GM12874 (cell line): ENCODE results near the gene CBFA2T2.

ENCODE experiments used
- TF ChIP-seq, protein P1 (sequence below): IDR thresholded peaks from 2 replicates; pipeline ENCODE4 v1.5.1; 2011; ENCODE audit warnings: low read depth, mild to moderate bottlenecking, control low read depth, low read length, moderate library complexity; ENCODE audit not compliant: insufficient read depth

CBFA2T2 gene

DNA sequence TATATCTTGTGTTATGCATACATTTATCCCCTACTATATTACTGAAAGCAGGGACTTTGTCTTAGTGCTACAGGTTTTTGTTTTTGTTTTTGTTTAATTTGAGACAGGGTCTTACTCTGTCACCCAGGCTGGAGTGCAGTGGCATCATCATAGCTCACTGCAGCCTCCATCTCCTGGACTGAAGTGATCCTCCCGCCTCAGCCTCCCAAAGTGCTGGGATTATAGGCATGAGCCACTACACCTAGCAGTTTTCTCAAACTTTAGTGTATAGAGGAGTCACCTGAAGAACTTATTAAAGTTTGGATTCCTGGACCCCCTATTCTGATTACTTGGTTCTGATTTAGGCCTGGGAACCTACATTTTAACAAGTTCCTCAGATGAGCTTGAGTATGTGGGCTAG lies 51.9 kb downstream of the CBFA2T2 start:
- TF ChIP-seq, protein P1, sequence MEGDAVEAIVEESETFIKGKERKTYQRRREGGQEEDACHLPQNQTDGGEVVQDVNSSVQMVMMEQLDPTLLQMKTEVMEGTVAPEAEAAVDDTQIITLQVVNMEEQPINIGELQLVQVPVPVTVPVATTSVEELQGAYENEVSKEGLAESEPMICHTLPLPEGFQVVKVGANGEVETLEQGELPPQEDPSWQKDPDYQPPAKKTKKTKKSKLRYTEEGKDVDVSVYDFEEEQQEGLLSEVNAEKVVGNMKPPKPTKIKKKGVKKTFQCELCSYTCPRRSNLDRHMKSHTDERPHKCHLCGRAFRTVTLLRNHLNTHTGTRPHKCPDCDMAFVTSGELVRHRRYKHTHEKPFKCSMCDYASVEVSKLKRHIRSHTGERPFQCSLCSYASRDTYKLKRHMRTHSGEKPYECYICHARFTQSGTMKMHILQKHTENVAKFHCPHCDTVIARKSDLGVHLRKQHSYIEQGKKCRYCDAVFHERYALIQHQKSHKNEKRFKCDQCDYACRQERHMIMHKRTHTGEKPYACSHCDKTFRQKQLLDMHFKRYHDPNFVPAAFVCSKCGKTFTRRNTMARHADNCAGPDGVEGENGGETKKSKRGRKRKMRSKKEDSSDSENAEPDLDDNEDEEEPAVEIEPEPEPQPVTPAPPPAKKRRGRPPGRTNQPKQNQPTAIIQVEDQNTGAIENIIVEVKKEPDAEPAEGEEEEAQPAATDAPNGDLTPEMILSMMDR, result no peak

DNA sequence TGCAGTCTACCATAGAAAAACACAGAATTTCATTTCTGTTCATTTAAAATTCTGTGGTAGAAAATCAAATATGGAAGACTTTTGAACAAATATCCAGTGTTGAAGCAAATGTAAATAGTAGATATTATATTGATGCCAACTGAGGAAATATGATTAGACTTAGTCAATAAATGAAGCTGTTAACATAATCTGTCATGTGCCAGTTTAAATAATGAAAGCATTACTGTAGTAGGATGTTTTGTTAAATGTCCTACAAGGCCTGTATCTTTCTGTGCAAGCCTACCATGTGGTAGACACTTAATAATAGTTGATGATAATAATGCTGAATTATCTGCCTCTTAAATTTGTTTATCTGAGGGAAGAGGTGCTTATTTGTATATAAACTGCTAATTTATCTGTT lies 55.9 kb downstream of the CBFA2T2 start:
- TF ChIP-seq, protein P1, result no peak

DNA sequence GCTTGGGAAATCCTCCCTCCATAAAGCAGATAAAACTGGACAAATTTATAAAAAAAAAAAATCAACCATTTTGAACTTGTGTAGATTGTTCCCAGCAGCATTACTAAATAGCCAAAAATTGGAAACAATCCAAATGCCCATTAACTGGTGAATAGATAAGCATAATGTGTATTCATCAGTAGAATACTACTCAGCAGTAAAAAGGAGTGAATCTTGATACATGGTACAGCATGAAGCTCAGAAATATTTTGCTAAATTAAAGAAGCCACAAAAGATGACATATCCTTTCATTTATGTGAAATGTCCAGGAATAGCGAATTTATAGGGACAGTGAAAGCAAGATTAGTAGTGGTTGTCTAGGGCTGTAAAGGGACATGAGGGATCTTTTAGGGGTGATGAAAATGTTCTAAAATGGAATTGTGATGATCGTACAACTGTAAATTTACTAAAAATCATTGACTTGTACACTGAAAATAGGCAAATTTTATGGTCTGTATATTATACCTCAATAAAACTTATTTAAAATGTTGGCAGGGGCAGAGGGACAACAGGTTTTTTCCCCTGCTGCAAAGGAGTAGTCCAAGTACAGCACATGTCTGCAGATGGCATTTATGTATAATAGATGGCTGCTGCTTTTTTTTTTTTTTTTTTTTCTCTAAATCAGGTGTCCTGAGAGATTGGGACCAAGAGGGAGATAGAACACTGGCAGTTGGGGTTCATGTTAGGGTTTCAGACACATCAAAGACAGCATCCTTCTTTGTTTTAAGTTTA lies 59.5 kb downstream of the CBFA2T2 start:
- TF ChIP-seq, protein P1, result no peak

DNA sequence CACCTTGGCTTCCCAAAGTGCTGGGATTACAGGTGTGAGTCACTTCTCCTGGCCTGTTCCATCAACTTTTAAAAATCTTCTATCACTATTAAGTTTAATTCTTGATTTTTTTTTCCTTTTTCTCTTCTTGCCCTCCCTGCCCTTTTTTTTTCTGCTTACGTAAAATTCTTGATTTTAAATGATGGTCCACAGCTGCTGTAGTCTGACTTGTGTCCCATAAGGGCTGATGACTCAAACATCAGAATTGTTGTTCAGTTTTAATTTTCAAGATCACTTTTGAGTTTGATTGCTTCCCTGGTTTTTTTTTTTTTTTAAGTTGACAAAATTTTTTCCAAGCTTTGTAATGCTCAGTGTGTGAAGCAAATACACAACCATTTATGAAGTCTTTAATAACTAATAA lies 61.9 kb downstream of the CBFA2T2 start:
- TF ChIP-seq, protein P1, result no peak

DNA sequence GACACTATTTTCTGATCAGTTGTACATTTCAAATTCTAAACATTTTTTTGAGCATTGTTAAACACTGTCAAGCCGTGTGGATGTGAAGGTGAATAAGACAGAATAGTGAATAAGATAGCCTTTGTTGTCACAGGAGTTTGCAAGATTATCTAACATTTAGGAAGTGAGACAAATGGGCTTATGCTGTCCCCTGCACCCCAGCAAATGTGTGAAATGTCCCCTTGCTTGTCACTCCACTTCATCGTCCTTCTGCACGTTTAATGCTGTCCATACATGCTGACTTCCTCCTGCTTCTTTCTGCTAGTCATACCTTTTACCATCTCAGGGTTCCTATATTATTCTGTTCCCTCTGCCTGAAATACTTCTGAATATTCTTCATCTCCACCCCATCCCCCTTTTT lies 62.6 kb downstream of the CBFA2T2 start:
- TF ChIP-seq, protein P1, result no peak

DNA sequence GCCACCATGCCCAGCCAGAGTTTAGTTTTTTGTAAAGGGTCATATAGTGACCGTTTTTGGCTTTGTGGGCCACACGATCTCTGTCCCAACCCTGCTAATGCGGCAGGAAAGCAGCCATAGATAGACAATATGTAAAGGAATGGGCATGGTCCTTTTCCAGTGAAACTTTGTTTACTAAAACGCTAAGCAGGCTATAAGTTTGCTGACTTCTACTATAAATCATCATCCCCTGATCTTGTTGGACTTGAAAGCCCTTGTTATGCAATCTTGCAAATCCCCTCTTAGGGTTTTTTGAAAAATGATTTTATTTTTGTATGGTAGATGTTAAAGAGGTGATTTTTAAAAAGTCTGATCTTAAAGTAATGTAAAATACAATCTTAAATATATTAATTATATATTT lies 63.6 kb downstream of the CBFA2T2 start:
- TF ChIP-seq, protein P1, result no peak

DNA sequence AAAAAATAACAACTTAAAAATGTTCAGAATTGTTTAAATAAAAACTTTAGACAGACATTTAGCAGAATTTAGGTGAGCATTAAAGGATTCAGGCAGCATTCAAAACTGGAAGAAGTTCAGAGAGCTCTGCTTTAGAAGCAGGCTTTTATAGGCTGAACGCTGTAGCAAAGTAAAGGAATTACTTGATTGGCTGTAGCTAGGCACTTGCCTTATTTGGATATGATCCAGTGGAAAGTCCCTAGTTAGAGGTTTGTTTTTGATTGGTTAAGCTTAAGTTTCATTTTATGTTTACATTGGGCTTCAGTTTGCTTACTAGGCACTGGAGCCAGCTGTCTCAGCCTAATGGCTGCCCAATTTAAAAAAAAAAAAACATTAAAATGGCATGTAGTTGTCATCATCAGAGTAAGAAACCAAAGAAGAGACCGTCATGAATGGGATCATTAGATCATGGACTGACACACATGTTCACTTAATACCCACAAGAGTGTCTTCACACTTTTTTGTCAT lies 65.1 kb downstream of the CBFA2T2 start:
- TF ChIP-seq, protein P1, result no peak
